Muscle of leg (tissue), 11 donors: ENCODE measurements around the gene ZBED4. TPM values are rescaled to one million over a fixed set of nuclear protein-coding genes. Genes with fewer than 3 reads are reported as not detected.

Experiments used
- DNase-seq: peaks from one replicate; pipeline ENCODE4 v3.0.0; 2013
- H3K27ac ChIP-seq: one replicate; pipeline ENCODE4 v1.5.1; 2013; ENCODE audit warnings: mild to moderate bottlenecking, low read length, control low read depth
- H3K27me3 ChIP-seq: one replicate; pipeline ENCODE4 v1.6.1; 2013; ENCODE audit warnings: low read length; ENCODE audit not compliant: control insufficient read depth, insufficient read depth
- H3K36me3 ChIP-seq: one replicate; pipeline ENCODE4 v1.6.1; 2013; ENCODE audit warnings: low read length; ENCODE audit not compliant: control insufficient read depth, insufficient read depth
- H3K4me1 ChIP-seq: one replicate; pipeline ENCODE4 v1.6.1; 2013; ENCODE audit warnings: low read length; ENCODE audit not compliant: control insufficient read depth, insufficient read depth
- H3K4me3 ChIP-seq: one replicate; pipeline ENCODE4 v1.5.1; 2013; ENCODE audit warnings: low read length, control low read depth
- H3K9me3 ChIP-seq: replicated peaks from 2 replicates; pipeline ENCODE4 v1.6.1; 2013; ENCODE audit warnings: low read depth, low read length; ENCODE audit not compliant: control insufficient read depth
- WGBS: methylation state at CpG from one replicate; pipeline ENCODE4 v1.1.5; 2013; ENCODE audit warnings: missing lambda C conversion rate; ENCODE audit not compliant: insufficient coverage; 5-methylcytosine and 5-hydroxymethylcytosine counted together
- polyA plus RNA-seq, 8 donors: library from polyadenylated mRNA; unstranded; fragments of 120-200 nt; gene quantifications; one replicate each; pipeline versions ENCODE4 v1.2.1 to v1.2.3, GENCODE V29; 2013; ENCODE audit warnings: inconsistent platforms in 1 of 8, low replicate concordance in 1 of 8; ENCODE audit not compliant: insufficient read length in 8 of 8, insufficient read depth in 1 of 8
- total RNA-seq: library from RNA; stranded (reverse); fragments of 120-200 nt; gene quantifications from one replicate; pipeline ENCODE4 v1.2.4, GENCODE V29; 2013

The ZBED4 gene
- total and polyA plus RNA-seq, 9 donors: 7.3 to 15.9 (median 12.9) TPM

DNA sequence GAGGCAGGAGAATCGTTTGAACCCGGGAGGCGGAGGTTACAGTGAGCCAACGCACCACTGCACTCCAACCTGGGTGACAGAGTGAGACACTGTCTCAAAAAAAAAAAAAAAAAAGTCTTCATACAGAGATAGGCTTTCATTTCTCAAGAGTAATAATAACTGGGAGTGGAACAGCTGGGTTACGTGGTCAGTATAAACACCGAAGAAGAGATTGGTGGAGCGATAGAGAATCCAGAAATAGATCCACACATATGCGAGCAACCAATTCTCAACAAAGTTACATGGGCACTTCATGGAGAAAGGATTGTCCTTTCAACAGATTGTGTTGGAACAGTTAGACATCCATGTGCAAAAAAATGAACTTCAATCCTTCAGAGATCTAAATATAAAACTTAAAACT, 24.6 kb downstream of the ZBED4 start:
- WGBS: no CpG with 5 or more reads among the region's 8 CpGs

DNA sequence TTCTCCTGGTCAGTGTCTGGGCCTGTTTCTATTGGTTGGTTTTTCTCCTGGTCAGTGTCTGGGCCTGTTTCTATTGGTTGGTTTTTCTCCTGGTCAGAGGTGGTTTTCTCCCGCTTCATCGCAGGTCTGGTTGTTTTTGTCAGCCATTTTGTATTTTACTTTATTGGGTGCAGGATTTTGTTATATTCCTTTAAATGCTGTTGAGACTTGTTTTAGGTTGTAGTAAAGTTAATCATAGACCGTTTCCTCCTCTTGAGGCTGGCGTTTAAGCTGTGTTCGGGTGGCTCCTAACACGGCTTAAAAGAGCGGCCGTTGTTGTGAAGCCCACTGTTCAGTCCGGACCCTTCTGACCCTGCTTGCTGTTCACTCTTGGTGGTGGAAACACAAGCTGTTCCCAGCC, 26.2 kb downstream of the ZBED4 start:
- Histone ChIP-seq H3K9me3 (peaks cover 36% of the 10 kb centered on the region), H3K36me3 (peaks cover 19% of the 10 kb centered on the region), H3K27me3 (no peaks in the 10 kb centered on the region), H3K4me1 (no peaks in the 10 kb centered on the region), H3K4me3 (no peak overlapping the region), H3K27ac (no peak overlapping the region)
- WGBS: 97% methylated on average over 7 of the region's 9 CpGs
- DNase-seq: no peak

More for the DNA sequence above, 24.6 kb downstream of the ZBED4 start:
- H3K27ac ChIP-seq: no peak overlapping the region
- no peaks in the 10 kb centered on the region for H3K4me1 ChIP-seq
- H3K27me3 ChIP-seq: no peaks in the 10 kb centered on the region
- no peak for DNase-seq
- peaks cover 5% of the 10 kb centered on the region for H3K36me3 ChIP-seq
- H3K9me3 ChIP-seq: peaks cover 26% of the 10 kb centered on the region
- H3K4me3 ChIP-seq: no peak overlapping the region

DNA sequence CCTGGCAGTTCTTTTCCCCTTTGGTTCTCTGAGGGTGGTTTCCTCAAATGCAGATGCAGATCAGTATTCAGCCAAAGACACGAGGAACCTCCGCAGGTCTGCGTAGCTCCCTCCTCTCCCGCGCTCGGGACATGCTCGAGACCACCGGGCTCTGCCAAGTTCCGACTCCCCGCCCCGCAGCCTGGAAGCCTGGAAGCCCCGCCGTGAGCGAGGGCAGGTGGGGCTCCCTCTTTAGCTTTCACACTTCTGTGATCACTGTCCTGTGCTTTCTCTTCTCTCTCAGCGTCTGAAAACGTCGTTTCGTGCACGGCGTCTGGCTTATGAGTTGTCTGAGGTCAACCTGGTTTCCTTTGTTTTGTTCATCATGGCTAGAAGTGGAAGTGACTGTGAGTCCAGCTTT, 26.6 kb downstream of the ZBED4 start:
- 70% methylated on average over 10 of the region's 20 CpGs for WGBS

DNA sequence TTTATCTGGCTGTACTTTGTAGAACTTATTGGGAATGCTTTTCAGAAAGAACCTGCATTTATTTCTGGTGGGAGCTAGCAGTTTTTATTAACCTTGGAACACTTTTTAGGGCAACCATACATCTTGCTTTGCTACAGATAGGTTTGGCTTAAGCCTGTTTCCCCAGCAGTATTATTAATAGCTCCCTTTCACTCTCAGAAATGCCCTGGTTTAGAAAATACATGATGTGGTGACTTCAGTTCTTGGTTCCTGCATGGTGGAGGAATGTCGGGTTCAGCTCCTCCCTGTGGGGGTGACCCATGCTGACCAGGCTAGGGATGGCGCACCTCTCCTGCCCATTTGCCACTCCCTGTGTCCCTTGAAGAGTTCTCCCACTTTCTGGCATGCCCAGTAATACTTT, 28.2 kb downstream of the ZBED4 start:
- Histone ChIP-seq H3K9me3 (peaks cover 45% of the 10 kb centered on the region), H3K27me3 (no peaks in the 10 kb centered on the region), H3K4me3 (no peak overlapping the region), H3K4me1 (no peaks in the 10 kb centered on the region), H3K27ac (no peak overlapping the region), H3K36me3 (peaks cover 38% of the 10 kb centered on the region)
- no peak for DNase-seq
- no CpG with 5 or more reads among the region's 2 CpGs for WGBS

More for the DNA sequence above, 26.6 kb downstream of the ZBED4 start:
- Histone ChIP-seq H3K36me3 (peaks cover 22% of the 10 kb centered on the region), H3K27ac (no peak overlapping the region), H3K27me3 (no peaks in the 10 kb centered on the region), H3K4me1 (no peaks in the 10 kb centered on the region), H3K9me3 (peaks cover 37% of the 10 kb centered on the region), H3K4me3 (no peak overlapping the region)
- DNase-seq: no peak

DNA sequence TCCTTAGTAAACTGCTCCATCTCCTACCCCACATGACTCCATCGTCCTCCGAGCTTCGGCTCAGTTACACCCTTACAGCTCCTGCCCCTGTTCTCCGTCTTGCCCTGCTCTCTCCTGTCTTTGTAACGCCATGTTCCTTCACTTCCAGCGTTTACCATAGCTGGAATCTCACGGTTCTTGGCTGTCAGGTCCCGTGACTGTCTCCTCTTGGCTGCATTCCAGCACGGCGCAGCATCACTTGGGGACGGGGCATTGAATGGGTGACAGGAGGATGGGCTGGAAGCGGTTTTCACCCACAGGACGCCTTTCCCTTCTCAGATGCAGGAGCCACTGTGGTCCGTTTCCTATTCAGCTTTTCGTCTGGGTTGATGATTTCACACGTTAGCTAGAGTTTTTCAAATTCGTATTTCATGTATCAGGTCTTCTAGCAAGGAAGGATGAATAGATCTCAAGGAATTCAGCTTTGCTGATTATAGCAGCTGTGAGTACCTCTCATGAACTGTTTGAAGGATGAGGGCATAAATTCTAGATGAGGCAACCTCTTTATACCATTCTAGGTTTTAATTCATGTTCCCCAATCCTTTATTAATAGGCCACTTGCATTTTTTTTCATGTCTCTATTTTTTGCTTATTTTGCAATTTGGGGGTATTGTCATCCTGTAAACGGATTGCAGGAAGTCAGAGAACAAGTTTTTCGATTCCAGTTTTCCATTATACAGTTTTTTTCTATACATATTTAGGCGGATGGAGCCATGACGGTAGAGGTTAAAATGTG, 29.1 kb downstream of the ZBED4 start:
- H3K27me3 ChIP-seq: no peaks in the 10 kb centered on the region
- H3K9me3 ChIP-seq: peaks cover 46% of the 10 kb centered on the region
- no peak overlapping the region for H3K27ac ChIP-seq
- no peak overlapping the region for H3K4me3 ChIP-seq
- H3K36me3 ChIP-seq: peaks cover 42% of the 10 kb centered on the region
- no peaks in the 10 kb centered on the region for H3K4me1 ChIP-seq
- 95% methylated on average over 10 of the region's 21 CpGs for WGBS
- no peak for DNase-seq

DNA sequence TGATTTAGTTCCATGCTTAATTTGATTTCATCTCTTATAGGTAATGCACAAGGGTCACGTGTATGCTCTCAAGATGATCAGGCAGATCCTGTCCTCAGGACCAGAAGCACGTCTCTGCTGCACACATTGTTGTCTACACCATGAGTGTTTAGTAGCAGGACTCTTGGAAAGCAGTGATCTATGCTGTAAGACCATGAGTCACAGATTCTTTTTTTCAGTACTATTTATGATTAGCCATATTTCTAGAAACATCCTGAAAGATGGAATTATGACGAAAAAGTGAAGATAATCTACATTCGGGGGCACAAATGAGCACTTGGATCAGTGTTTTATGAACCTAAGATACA, 29.6 kb downstream of the ZBED4 start:
- peaks cover 45% of the 10 kb centered on the region for H3K9me3 ChIP-seq
- no peaks in the 10 kb centered on the region for H3K4me1 ChIP-seq
- DNase-seq: no peak
- H3K27ac ChIP-seq: no peak overlapping the region
- no peak overlapping the region for H3K4me3 ChIP-seq
- H3K36me3 ChIP-seq: peaks cover 41% of the 10 kb centered on the region
- 87% methylated on average over 3 of the region's 4 CpGs for WGBS
- H3K27me3 ChIP-seq: no peaks in the 10 kb centered on the region

DNA sequence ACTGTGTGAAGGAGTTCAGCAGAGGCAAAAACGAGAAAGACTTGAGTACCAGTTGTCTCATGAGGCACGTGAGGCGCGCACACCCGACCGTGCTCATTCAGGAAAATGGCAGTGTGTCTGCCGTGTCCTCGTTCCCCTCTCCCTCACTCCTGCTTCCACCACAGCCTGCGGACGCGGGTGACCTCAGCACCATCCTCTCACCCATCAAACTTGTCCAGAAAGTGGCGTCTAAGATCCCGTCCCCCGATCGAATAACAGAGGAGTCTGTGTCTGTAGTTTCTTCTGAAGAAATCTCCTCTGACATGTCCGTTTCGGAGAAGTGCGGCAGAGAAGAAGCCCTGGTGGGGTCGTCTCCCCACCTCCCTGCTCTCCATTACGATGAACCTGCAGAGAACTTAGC, 30.4 kb downstream of the ZBED4 start:
- H3K27me3 ChIP-seq: no peaks in the 10 kb centered on the region
- H3K4me1 ChIP-seq: no peaks in the 10 kb centered on the region
- DNase-seq: no peak
- H3K27ac ChIP-seq: no peak overlapping the region
- WGBS: 96% methylated on average over 12 of the region's 20 CpGs
- H3K36me3 ChIP-seq: peaks cover 49% of the 10 kb centered on the region
- no peak overlapping the region for H3K4me3 ChIP-seq
- H3K9me3 ChIP-seq: peaks cover 49% of the 10 kb centered on the region

DNA sequence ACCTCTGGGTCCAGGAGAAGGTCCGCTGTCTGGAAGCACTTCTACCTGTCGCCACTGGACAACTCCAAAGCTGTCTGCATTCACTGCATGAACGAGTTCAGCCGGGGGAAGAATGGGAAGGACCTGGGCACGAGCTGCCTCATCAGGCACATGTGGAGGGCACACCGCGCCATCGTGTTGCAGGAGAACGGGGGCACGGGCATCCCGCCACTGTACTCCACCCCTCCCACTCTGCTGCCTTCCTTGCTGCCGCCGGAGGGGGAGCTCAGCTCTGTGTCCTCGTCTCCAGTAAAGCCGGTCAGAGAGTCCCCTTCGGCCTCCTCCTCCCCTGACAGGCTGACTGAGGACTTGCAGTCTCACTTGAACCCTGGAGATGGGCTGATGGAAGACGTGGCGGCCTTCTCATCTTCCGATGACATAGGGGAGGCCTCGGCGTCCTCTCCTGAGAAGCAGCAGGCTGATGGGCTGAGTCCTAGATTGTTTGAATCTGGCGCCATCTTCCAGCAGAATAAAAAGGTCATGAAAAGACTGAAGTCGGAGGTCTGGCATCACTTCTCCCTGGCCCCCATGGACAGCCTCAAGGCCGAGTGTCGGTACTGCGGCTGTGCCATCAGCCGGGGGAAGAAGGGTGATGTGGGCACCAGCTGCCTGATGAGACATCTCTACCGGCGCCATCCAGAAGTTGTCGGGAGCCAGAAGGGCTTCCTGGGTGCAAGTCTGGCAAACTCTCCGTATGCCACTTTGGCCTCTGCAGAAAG, 31.0 kb downstream of the ZBED4 start:
- Histone ChIP-seq H3K36me3 (peaks cover 54% of the 10 kb centered on the region), H3K27me3 (no peaks in the 10 kb centered on the region), H3K4me1 (no peaks in the 10 kb centered on the region), H3K27ac (no peak overlapping the region), H3K4me3 (no peak overlapping the region), H3K9me3 (peaks cover 54% of the 10 kb centered on the region)
- WGBS: 95% methylated on average over 30 of the region's 31 CpGs
- DNase-seq: no peak

DNA sequence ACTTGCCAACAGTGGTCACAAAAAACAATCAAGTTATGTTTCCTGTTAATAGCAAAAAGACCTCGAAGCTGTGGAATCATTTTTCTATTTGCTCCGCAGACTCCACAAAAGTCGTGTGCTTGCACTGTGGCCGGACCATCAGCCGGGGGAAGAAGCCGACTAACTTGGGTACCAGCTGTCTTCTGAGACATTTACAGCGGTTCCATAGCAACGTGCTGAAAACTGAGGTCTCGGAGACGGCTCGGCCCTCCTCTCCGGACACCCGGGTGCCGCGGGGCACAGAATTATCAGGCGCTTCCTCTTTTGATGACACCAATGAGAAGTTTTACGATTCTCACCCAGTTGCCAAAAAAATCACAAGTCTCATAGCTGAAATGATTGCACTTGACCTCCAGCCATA, 31.6 kb downstream of the ZBED4 start:
- 95% methylated on average over 17 of the region's 17 CpGs for WGBS
- DNase-seq: no peak
- Histone ChIP-seq H3K27ac (no peak overlapping the region), H3K36me3 (peaks cover 54% of the 10 kb centered on the region), H3K4me1 (no peaks in the 10 kb centered on the region), H3K27me3 (no peaks in the 10 kb centered on the region), H3K4me3 (no peak overlapping the region), H3K9me3 (peaks cover 52% of the 10 kb centered on the region)

DNA sequence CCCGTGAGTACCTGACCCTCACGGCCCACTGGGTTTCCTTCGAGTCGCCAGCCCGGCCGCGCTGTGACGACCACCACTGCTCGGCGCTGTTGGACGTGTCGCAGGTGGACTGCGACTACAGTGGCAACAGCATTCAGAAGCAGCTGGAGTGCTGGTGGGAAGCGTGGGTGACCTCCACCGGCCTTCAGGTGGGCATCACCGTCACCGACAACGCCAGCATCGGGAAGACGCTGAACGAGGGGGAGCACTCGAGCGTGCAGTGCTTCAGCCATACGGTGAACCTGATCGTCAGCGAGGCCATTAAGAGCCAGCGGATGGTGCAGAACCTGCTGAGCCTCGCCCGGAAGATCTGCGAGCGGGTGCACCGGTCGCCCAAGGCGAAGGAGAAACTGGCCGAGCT, 32.2 kb downstream of the ZBED4 start:
- Histone ChIP-seq H3K27ac (no peak overlapping the region), H3K4me1 (no peaks in the 10 kb centered on the region), H3K36me3 (peaks cover 58% of the 10 kb centered on the region), H3K4me3 (no peak overlapping the region), H3K9me3 (peaks cover 57% of the 10 kb centered on the region), H3K27me3 (no peaks in the 10 kb centered on the region)
- no peak for DNase-seq
- 98% methylated on average over 35 of the region's 35 CpGs for WGBS
